IMR-90 (cell line): Measurements from ENCODE around the gene BTN2A1. TPM values are rescaled to one million over a fixed set of nuclear protein-coding genes. Genes with fewer than 3 reads are reported as not detected.
A peak's percentile ranks its signal among the peaks of the same experiment; 100 is the strongest.

Experiments
- ATAC-seq: fragments of 200-7000 bp; cut with Tn5 transposase; 2 replicates; pipeline ENCODE4 v1.9.1; 2020; ENCODE audit warnings: low read depth, mild to moderate bottlenecking, moderate library complexity
- BruUV-seq: library from RNA; stranded (reverse); fragments of 400-500 nt; replicated peaks from 2 replicates; lab custom pipeline; 2021; lab: Mats Ljungman, UMichigan
- CTCF ChIA-PET: fragments of 300-600 bp; formaldehyde crosslinking; extraction: SDS; loops from one replicate; lab custom pipeline; 2021; ENCODE audit warnings: antibody characterized with exemption; lab: Yijun Ruan, JAX
- POLR2A ChIA-PET: fragments of 300-600 bp; sonication (Branson Sonifier 250); formaldehyde crosslinking; loops from one replicate; lab custom pipeline; 2022; ENCODE audit warnings: antibody characterized with exemption; ENCODE audit not compliant: unreplicated experiment; lab: Charles Lee
- DNase-seq: peaks from one replicate; pipeline ENCODE4 v3.0.0; 2013
- H2AFZ ChIP-seq: replicated peaks from 2 replicates; pipeline ENCODE3; 2013; ENCODE audit warnings: low read length, mild to moderate bottlenecking; ENCODE audit not compliant: poor library complexity
- H2AK5ac ChIP-seq: 2 replicates; pipeline ENCODE4 v1.6.1; 2013; ENCODE audit warnings: low read depth, low read length, inconsistent platforms
- H2AK9ac ChIP-seq: replicated peaks from 2 replicates; pipeline ENCODE3; 2013; ENCODE audit warnings: mild to moderate bottlenecking, low read depth, low read length, moderate library complexity; ENCODE audit not compliant: poor library complexity
- H2BK120ac ChIP-seq: 2 replicates; pipeline ENCODE4 v1.6.1; 2013; ENCODE audit warnings: low read depth, low read length, inconsistent platforms
- H2BK15ac ChIP-seq: 3 replicates; pipeline ENCODE4 v1.6.1; 2013; ENCODE audit warnings: low read depth, low read length, inconsistent platforms
- H2BK20ac ChIP-seq: 2 replicates; pipeline ENCODE4 v1.6.1; 2013; ENCODE audit warnings: low read depth, mild to moderate bottlenecking, inconsistent platforms, low read length, moderate library complexity
- H2BK5ac ChIP-seq: 2 replicates; pipeline ENCODE4 v1.6.1; 2013; ENCODE audit warnings: mild to moderate bottlenecking, low read depth, low read length, inconsistent platforms; ENCODE audit not compliant: poor library complexity, severe bottlenecking
- H3K14ac ChIP-seq: replicated peaks from 2 replicates; pipeline ENCODE4 v1.6.1; 2013; ENCODE audit warnings: low read depth, low read length, inconsistent platforms
- H3K18ac ChIP-seq: 2 replicates; pipeline ENCODE4 v1.6.1; 2013; ENCODE audit warnings: low read depth, low read length, control low read depth
- H3K23ac ChIP-seq: 2 replicates; pipeline ENCODE4 v1.6.1; 2013; ENCODE audit warnings: low read depth, low read length, inconsistent platforms
- H3K27ac ChIP-seq: 2 replicates; pipeline ENCODE4 v1.5.1; 2013; ENCODE audit warnings: mild to moderate bottlenecking, control low read depth, low read length; ENCODE audit not compliant: insufficient read depth
- H3K27me3 ChIP-seq: 2 replicates; pipeline ENCODE4 v1.6.1; 2013; ENCODE audit warnings: low read length; ENCODE audit not compliant: control insufficient read depth, insufficient read depth
- H3K36me3 ChIP-seq: 2 replicates; pipeline ENCODE4 v1.6.1; 2013; ENCODE audit warnings: low read length, mixed read lengths; ENCODE audit not compliant: control insufficient read depth, insufficient read depth
- H3K4ac ChIP-seq: 2 replicates; pipeline ENCODE4 v1.6.1; 2013; ENCODE audit warnings: low read depth, low read length, inconsistent platforms
- H3K4me1 ChIP-seq: 2 replicates; pipeline ENCODE4 v1.6.1; 2013; ENCODE audit warnings: low read length, mixed read lengths; ENCODE audit not compliant: control insufficient read depth, insufficient read depth
- H3K4me2 ChIP-seq: 2 replicates; pipeline ENCODE4 v1.6.1; 2013; ENCODE audit warnings: low read depth, mild to moderate bottlenecking, control low read depth, low read length, moderate library complexity
- H3K4me3 ChIP-seq: 2 replicates; pipeline ENCODE4 v1.5.1; 2013; ENCODE audit warnings: low read depth, mild to moderate bottlenecking, control low read depth, low read length, moderate library complexity; ENCODE audit not compliant: insufficient read depth
- H3K56ac ChIP-seq: 2 replicates; pipeline ENCODE4 v1.6.1; 2013; ENCODE audit warnings: low read length, inconsistent platforms; ENCODE audit not compliant: insufficient read depth; ENCODE audit errors: extremely low read depth
- H3K79me1 ChIP-seq, 2 experiments: 2 replicates each; pipeline ENCODE4 v1.6.1; 2013; ENCODE audit warnings: low read length in 2 of 2, inconsistent platforms in 1 of 2, low read depth in 1 of 2
- H3K9ac ChIP-seq: 2 replicates; pipeline ENCODE4 v1.6.1; 2013; ENCODE audit warnings: low read depth, low read length, control low read depth
- H3K9me1 ChIP-seq: 2 replicates; pipeline ENCODE4 v1.6.1; 2013; ENCODE audit warnings: low read length, inconsistent platforms; ENCODE audit not compliant: insufficient read depth
- H3K9me3 ChIP-seq: 2 replicates; pipeline ENCODE4 v1.6.1; 2013; ENCODE audit warnings: low read length; ENCODE audit not compliant: control insufficient read depth, insufficient read depth
- H4K20me1 ChIP-seq: 2 replicates; pipeline ENCODE4 v1.6.1; 2013; ENCODE audit warnings: low read length, inconsistent platforms; ENCODE audit not compliant: insufficient read depth
- H4K5ac ChIP-seq: 2 replicates; pipeline ENCODE4 v1.6.1; 2013; ENCODE audit warnings: mild to moderate bottlenecking, low read depth, low read length, control low read depth
- H4K8ac ChIP-seq, 2 experiments: 2 replicates each; pipeline ENCODE4 v1.6.1; 2013; ENCODE audit warnings: low read depth in 2 of 2, low read length in 2 of 2, control low read depth in 1 of 2, inconsistent platforms in 1 of 2
- H4K91ac ChIP-seq: 2 replicates; pipeline ENCODE4 v1.6.1; 2013; ENCODE audit warnings: low read depth, low read length, inconsistent platforms; ENCODE audit not compliant: insufficient read depth
- BHLHE40 ChIP-seq: fragments of 150-350 bp; IDR thresholded peaks from 2 replicates; pipeline ENCODE4 v1.6.1; 2016; ENCODE audit warnings: mild to moderate bottlenecking, low read depth, low read length
- CEBPB ChIP-seq: IDR thresholded peaks from 2 replicates; pipeline ENCODE4 v1.6.1; 2012; ENCODE audit warnings: low read depth, low read length, improper control_type of control experiment
- ELK1 ChIP-seq: fragments of 150-350 bp; IDR thresholded peaks from 2 replicates; pipeline ENCODE4 v1.6.1; 2016; ENCODE audit warnings: low read depth, mild to moderate bottlenecking, low read length, moderate library complexity, borderline replicate concordance
- FOS ChIP-seq: fragments of 150-350 bp; IDR thresholded peaks from 2 replicates; pipeline ENCODE4 v1.6.1; 2016; ENCODE audit warnings: low read depth, low read length
- MAFK ChIP-seq: IDR thresholded peaks from 2 replicates; pipeline ENCODE4 v1.6.1; 2012; ENCODE audit warnings: low read depth, low read length, improper control_type of control experiment
- MAZ ChIP-seq: IDR thresholded peaks from 2 replicates; pipeline ENCODE4 v1.6.1; 2012; ENCODE audit warnings: low read depth, mild to moderate bottlenecking, low read length, improper control_type of control experiment, moderate library complexity, borderline replicate concordance
- NFE2L2 ChIP-seq: fragments of 150-350 bp; IDR thresholded peaks from 2 replicates; pipeline ENCODE4 v1.6.1; 2016; ENCODE audit warnings: low read depth, mild to moderate bottlenecking, low read length
- RAD21 ChIP-seq: IDR thresholded peaks from 2 replicates; pipeline ENCODE4 v1.6.1; 2012; ENCODE audit warnings: low read length, improper control_type of control experiment
- RCOR1 ChIP-seq: IDR thresholded peaks from 2 replicates; pipeline ENCODE4 v1.6.1; 2012; ENCODE audit warnings: mild to moderate bottlenecking, low read length, improper control_type of control experiment; ENCODE audit not compliant: insufficient replicate concordance
- RFX5 ChIP-seq: IDR thresholded peaks from 2 replicates; pipeline ENCODE4 v1.8.0; 2012; ENCODE audit warnings: low read depth, mild to moderate bottlenecking, low read length, moderate library complexity
- WGBS, 2 experiments: methylation state at CpG; one replicate each; pipeline versions ENCODE4 v1.1.5 to v1.1.7; 2013; ENCODE audit warnings: missing lambda C conversion rate in 2 of 2; ENCODE audit not compliant: insufficient read length in 1 of 2; ENCODE audit errors: extremely low coverage in 2 of 2; 5-methylcytosine and 5-hydroxymethylcytosine counted together
- dilution Hi-C: fragments of 300-500 bp; cut with HindIII; formaldehyde crosslinking; loops from one replicate; pipeline ENCODE4 v1.14.3; 2018; ENCODE audit warnings: low sequenced_read_pairs; ENCODE audit not compliant: unreplicated experiment
- in situ Hi-C: fragments of 300-500 bp; cut with MboI; formaldehyde crosslinking; loops from 3 replicates; pipeline ENCODE4 v1.14.3; 2019; ENCODE audit warnings: low sequenced_read_pairs, inconsistent platforms, mixed read lengths
- intact Hi-C: fragments of 100-400 bp; cut with micrococcal nuclease; formaldehyde crosslinking; loops from 2 replicates; pipeline ENCODE4 v1.10.0; 2022
- polyA plus RNA-seq, 3 experiments: library from polyadenylated mRNA; depleted of rRNA; stranded (reverse); fragments of >200 nt; gene quantifications; 2 replicates each; pipeline ENCODE4 v1.2.3, GENCODE V29; 2012; ENCODE audit warnings: low replicate concordance in 1 of 3
- total RNA-seq: library from RNA; depleted of rRNA; stranded (reverse); fragments of >200 nt; gene quantifications from 2 replicates; pipeline ENCODE4 v1.2.3, GENCODE V29; 2012
- TF ChIP-seq, protein P1 (sequence below): fragments of 150-350 bp; IDR thresholded peaks from 2 replicates; pipeline ENCODE4 v1.6.1; 2017; ENCODE audit warnings: mild to moderate bottlenecking, antibody characterized with exemption, low read length, low read depth

Gene BTN2A1
- total and polyA plus RNA-seq, 2 of the 4 experiments (the other 2 are of a cell fraction), result 13.6 to 40.2 TPM

DNA sequence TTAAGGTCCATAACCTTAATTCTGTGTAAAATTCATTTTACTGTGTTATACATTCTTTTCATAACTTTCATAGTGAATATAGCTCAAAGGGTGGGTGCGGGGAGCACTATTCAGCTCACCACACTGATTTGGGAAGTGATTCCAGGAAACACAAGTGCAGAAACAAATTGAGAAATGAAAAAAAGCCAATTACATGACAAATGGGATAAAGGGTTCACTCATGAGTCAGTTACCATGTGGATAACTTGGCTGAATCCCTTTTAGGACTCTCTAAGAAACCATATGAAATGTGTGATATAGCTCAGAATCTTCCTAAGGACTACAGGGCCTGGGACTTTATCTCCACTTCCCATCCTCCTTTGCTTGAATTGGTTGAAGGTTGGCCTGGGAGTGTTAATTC, 3.1 kb upstream of the BTN2A1 start:
- ATAC-seq (no peak), DNase-seq (peak; percentile 52)
- Histone ChIP-seq H3K27ac (no peak overlapping the region), H3K4me1 (peaks cover 7% of the 10 kb centered on the region), H3K4me3 (no peak overlapping the region), H3K36me3 (peaks cover 10% of the 10 kb centered on the region), H3K79me1 (peaks cover 11 to 25% of the 10 kb centered on the region in 2 experiments), H2BK120ac (no peak overlapping the region), H2AFZ (no peak overlapping the region), H3K9me1 (peaks cover 19% of the 10 kb centered on the region), H4K91ac (no peak overlapping the region), H3K27me3 (no peaks in the 10 kb centered on the region), H2BK5ac (no peak overlapping the region), H2BK20ac (no peak overlapping the region), H3K18ac (no peak overlapping the region), H3K9me3 (no peaks in the 10 kb centered on the region), H3K14ac (no peak overlapping the region), H2AK5ac (no peak overlapping the region), H3K56ac (no peak overlapping the region), H4K20me1 (peaks cover 8% of the 10 kb centered on the region; the same call in 1 of the 2 replicates), H3K23ac (no peak overlapping the region), H3K9ac (no peak overlapping the region), H2BK15ac (no peak overlapping the region), H4K5ac (no peak overlapping the region), H3K4me2 (no peak overlapping the region), H3K4ac (no peak overlapping the region), H4K8ac (no peak overlapping the region), H2AK9ac (no peak overlapping the region)
- dilution Hi-C loops, result no loop called here
- in situ Hi-C loops, result no loop called here
- POLR2A ChIA-PET, result no interaction called here
- no peak for TF ChIP-seq BHLHE40
- no peak for TF ChIP-seq CEBPB
- TF ChIP-seq RCOR1, result no peak
- no peak for TF ChIP-seq RAD21
- TF ChIP-seq ELK1, result no peak
- TF ChIP-seq RFX5, result no peak
- TF ChIP-seq MAZ, result no peak
- TF ChIP-seq, protein P1, sequence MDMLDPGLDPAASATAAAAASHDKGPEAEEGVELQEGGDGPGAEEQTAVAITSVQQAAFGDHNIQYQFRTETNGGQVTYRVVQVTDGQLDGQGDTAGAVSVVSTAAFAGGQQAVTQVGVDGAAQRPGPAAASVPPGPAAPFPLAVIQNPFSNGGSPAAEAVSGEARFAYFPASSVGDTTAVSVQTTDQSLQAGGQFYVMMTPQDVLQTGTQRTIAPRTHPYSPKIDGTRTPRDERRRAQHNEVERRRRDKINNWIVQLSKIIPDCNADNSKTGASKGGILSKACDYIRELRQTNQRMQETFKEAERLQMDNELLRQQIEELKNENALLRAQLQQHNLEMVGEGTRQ, result no peak
- TF ChIP-seq NFE2L2, result no peak
- no peak for TF ChIP-seq MAFK
- no peak for TF ChIP-seq FOS
- no CpG with 5 or more reads among the region's 1 CpG for WGBS, 2 experiments
- CTCF ChIA-PET, result no interaction called here
- no TSS peak for BruUV-seq
- intact Hi-C loops, result loop anchor here (5.0 kb wide), 1 partner anchor 83 kb away; the partner anchor contains the start of gene HMGN4
